Peyer's patch (tissue), 4 donors: ENCODE measurements around the gene SERPINA3.

ENCODE experiments used
- POLR2A ChIP-seq, 2 donors: fragments of 450-650 bp; IDR thresholded peaks; one replicate each; pipeline ENCODE4 v1.5.1; 2017; ENCODE audit warnings: antibody characterized with exemption in 2 of 2, mild to moderate bottlenecking in 2 of 2, moderate library complexity in 2 of 2
- TF ChIP-seq, protein P1 (sequence below), 6 experiments: fragments of 450-650 bp in 4 of 6; fragments of 200-600 bp in 2 of 6; sonication (generic) in 1 of 6; IDR thresholded peaks; one replicate each; pipeline ENCODE4 v1.5.1; 2017 to 2019; ENCODE audit warnings: antibody characterized with exemption in 6 of 6, mild to moderate bottlenecking in 3 of 6, moderate library complexity in 1 of 6

DNA sequence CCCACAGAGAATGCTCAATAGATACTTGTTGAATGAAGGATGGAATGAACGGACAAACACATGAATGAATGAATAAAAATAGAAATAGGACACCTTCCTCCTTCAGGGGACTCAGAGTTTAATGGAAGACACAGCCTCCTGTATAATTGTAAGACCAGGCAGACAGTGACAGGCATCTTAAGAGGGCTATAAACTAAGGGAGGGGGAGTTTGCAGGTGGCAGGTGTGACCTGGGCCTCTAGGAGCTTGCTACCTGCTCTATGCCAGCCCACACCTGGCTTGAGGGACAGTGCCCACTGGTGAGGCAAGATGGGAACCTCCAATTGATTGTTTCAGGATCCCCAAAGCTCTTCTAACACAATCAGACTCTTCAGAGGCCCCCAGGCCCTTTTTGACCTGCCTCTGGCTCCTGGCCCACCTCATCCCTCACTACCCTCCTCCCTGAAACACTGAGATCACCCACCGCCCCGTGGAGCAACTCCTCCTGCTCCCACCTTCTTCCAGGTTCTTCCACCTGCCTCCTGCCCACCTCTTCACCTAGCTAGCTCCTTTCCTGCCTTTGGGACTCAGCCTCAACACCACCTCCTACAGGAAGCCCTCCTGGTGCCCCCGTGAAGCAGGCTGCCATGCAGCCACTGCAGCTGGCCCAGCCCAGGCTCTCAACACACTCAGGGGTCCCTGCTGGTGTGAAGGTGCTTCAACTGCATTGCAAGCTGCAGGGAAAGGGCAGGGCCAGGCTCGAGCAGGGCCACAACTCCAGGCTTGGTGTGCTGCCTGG lies 9.4 kb downstream of the SERPINA3 start:
- TF ChIP-seq, protein P1, sequence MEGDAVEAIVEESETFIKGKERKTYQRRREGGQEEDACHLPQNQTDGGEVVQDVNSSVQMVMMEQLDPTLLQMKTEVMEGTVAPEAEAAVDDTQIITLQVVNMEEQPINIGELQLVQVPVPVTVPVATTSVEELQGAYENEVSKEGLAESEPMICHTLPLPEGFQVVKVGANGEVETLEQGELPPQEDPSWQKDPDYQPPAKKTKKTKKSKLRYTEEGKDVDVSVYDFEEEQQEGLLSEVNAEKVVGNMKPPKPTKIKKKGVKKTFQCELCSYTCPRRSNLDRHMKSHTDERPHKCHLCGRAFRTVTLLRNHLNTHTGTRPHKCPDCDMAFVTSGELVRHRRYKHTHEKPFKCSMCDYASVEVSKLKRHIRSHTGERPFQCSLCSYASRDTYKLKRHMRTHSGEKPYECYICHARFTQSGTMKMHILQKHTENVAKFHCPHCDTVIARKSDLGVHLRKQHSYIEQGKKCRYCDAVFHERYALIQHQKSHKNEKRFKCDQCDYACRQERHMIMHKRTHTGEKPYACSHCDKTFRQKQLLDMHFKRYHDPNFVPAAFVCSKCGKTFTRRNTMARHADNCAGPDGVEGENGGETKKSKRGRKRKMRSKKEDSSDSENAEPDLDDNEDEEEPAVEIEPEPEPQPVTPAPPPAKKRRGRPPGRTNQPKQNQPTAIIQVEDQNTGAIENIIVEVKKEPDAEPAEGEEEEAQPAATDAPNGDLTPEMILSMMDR (IDR thresholded peaks at IDR 0.05), result no peak
- TF ChIP-seq POLR2A (IDR thresholded peaks at IDR 0.05), result no peak
